ENCODE data around the gene PALB2. TPM values are rescaled to one million over a fixed set of nuclear protein-coding genes. Genes with fewer than 3 reads are reported as not detected.

Gene PALB2
- total RNA-seq = 10 to 100 TPM in 2 of 3 donors, 1 to 10 TPM in 1; 7.7 to 12.7 (median 11.0) TPM
- long read RNA-seq, donor 1, full-length matches to known transcripts = 5 of 10 reads
- long read RNA-seq, donor 1, partial matches to known transcripts = 3 of 10 reads
- long read RNA-seq, donor 1, other reads (novel, unspliced or antisense) = 2 of 10 reads
- long read RNA-seq, donor 2, partial matches to known transcripts = 2 of 2 reads
- long read RNA-seq, donor 2, other reads (novel, unspliced or antisense) = 0 of 2 reads

GRCh38 chr16:23640931-23641765 lies at the start of gene PALB2, which contains the start of gene DCTN5:
Gene PALB2 (minus strand): TSS chr16:23641310. CDS start chr16:23641157, 153 bp downstream.
Gene DCTN5 (plus strand): TSS chr16:23641466. CDS start chr16:23641543, 77 bp downstream.
- no peaks in the 10 kb centered on the region for H3K9me3 ChIP-seq

GRCh38 chr16:23689442-23690187 lies 48.5 kb upstream of the PALB2 start:
- ATAC-seq (peak; percentile 4), DNase-seq (no peak)
- intact Hi-C loops (cut with DNase I, micrococcal nuclease) = no loop called here
- Histone ChIP-seq H3K4me1 (ENCODE audit: low read depth) (no peaks in the 10 kb centered on the region), H3K9me3 (no peaks in the 10 kb centered on the region), H3K36me3 (ENCODE audit: low read depth) (peaks cover 3% of the 10 kb centered on the region), H3K4me3 (no peak overlapping the region)
- no peak for TF ChIP-seq CTCF (IDR thresholded peaks at IDR 0.05)

More at GRCh38 chr16:23640931-23641765, at the start of gene PALB2, which contains the start of gene DCTN5:
- ATAC-seq (peak; percentile 100), DNase-seq (peak; percentile 93 to 96 (median 93))
- Histone ChIP-seq H3K4me3 (peak within 1 kb of the TSS; percentile 96), H3K4me1 (ENCODE audit: low read depth) (peaks cover 14% of the 10 kb centered on the region), H3K36me3 (ENCODE audit: low read depth) (peaks cover 3% of the 10 kb centered on the region)
- TF ChIP-seq CTCF (IDR thresholded peaks at IDR 0.05) = no peak
- intact Hi-C loops (cut with DNase I, micrococcal nuclease) = no loop called here

GRCh38 chr16:23687034-23687808 lies 46.1 kb upstream of the PALB2 start:
- ATAC-seq = peak; percentile 17
- Histone ChIP-seq H3K4me1 (ENCODE audit: low read depth) (no peaks in the 10 kb centered on the region), H3K9me3 (no peaks in the 10 kb centered on the region), H3K36me3 (ENCODE audit: low read depth) (peaks cover 3% of the 10 kb centered on the region), H3K4me3 (no peak overlapping the region)
- intact Hi-C loops (cut with DNase I, micrococcal nuclease) = no loop called here
- no peak for DNase-seq
- no peak for TF ChIP-seq CTCF (IDR thresholded peaks at IDR 0.05)

GRCh38 chr16:23683487-23683886 lies 42.4 kb upstream of the PALB2 start:
- H3K4me1 ChIP-seq (ENCODE audit: low read depth) = peaks cover 16% of the 10 kb centered on the region
- DNase-seq = no peak
- intact Hi-C loops (cut with DNase I, micrococcal nuclease) = no loop called here
- no peak for TF ChIP-seq CTCF (IDR thresholded peaks at IDR 0.05)
- H3K4me3 ChIP-seq = no peak overlapping the region
- H3K36me3 ChIP-seq (ENCODE audit: low read depth) = no peaks in the 10 kb centered on the region
- no peak for ATAC-seq
- H3K9me3 ChIP-seq = no peaks in the 10 kb centered on the region

GRCh38 chr16:23682181-23682580 lies 41.1 kb upstream of the PALB2 start:
- Histone ChIP-seq H3K4me1 (ENCODE audit: low read depth) (peaks cover 29% of the 10 kb centered on the region), H3K4me3 (no peak overlapping the region), H3K36me3 (ENCODE audit: low read depth) (no peaks in the 10 kb centered on the region), H3K9me3 (no peaks in the 10 kb centered on the region)
- ATAC-seq = no peak
- intact Hi-C loops (cut with DNase I, micrococcal nuclease) = no loop called here
- TF ChIP-seq CTCF (IDR thresholded peaks at IDR 0.05) = no peak
- no peak for DNase-seq
